ENCODE data around the gene MESP2. TPM values are rescaled to one million over a fixed set of nuclear protein-coding genes. Genes with fewer than 3 reads are reported as not detected.

The MESP2 gene
- polyA plus RNA-seq, 3 donors = 0.67 TPM; not detected in 2

DNA sequence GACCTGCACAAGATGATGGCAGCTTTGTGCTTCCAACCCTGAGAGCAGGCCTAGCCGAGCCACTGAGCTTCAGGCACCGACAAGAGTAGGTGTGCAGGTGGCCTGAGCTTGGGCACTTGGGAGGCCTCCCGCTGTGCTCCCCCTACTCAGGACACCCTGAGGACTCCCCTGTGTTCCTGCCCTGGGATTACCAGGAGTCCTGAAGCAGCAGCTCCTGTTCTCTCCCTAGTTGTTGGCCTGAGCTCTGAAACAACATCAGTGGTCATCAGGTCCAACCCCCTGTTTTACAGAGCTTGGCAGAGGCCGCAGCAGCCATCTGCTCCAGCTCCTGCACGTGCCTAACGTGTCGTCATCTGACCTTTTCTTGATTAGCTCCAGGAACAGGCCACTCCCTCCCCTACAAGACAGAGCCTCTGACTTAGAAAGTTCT lies 8.0 kb upstream of the MESP2 start:
- 80% methylated on average over 7 of the region's 7 CpGs for WGBS (ENCODE audit: insufficient coverage)
- no peaks in the 10 kb centered on the region for H3K27me3 ChIP-seq (ENCODE audit: control insufficient read depth in 2 of 2, insufficient read depth in 2 of 2, low read length in 2 of 2)
- H4K20me1 ChIP-seq (ENCODE audit: insufficient read depth, low read length) = no peaks in the 10 kb centered on the region
- no peak overlapping the region for H3K27ac Mint-ChIP-seq
- TF ChIP-seq, protein P1, sequence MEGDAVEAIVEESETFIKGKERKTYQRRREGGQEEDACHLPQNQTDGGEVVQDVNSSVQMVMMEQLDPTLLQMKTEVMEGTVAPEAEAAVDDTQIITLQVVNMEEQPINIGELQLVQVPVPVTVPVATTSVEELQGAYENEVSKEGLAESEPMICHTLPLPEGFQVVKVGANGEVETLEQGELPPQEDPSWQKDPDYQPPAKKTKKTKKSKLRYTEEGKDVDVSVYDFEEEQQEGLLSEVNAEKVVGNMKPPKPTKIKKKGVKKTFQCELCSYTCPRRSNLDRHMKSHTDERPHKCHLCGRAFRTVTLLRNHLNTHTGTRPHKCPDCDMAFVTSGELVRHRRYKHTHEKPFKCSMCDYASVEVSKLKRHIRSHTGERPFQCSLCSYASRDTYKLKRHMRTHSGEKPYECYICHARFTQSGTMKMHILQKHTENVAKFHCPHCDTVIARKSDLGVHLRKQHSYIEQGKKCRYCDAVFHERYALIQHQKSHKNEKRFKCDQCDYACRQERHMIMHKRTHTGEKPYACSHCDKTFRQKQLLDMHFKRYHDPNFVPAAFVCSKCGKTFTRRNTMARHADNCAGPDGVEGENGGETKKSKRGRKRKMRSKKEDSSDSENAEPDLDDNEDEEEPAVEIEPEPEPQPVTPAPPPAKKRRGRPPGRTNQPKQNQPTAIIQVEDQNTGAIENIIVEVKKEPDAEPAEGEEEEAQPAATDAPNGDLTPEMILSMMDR (IDR thresholded peaks at IDR 0.05) = no peak
- DNase-seq = no peak
- no peak overlapping the region for H3K4me2 ChIP-seq (replicated peaks; ENCODE audit: extremely low read depth, low read length, poor library complexity, severe bottlenecking)
- H3K27me3 Mint-ChIP-seq (ENCODE audit: low read depth in 3 of 3) = peaks cover 0 to 2% (median 0%) of the 10 kb centered on the region in 3 donors
- H3K4me3 Mint-ChIP-seq = no peak overlapping the region
- no peaks in the 10 kb centered on the region for H3K36me3 ChIP-seq (replicated peaks in 1 of 2; ENCODE audit: control insufficient read depth in 1 of 2, insufficient read depth in 2 of 2, low read length in 2 of 2)
- no peaks in the 10 kb centered on the region for H3K36me3 Mint-ChIP-seq
- H3K4me1 Mint-ChIP-seq = peaks cover 19% of the 10 kb centered on the region
- H3K4me3 ChIP-seq (replicated peaks in 1 of 3; ENCODE audit: low read depth in 2 of 3, low read length in 3 of 3) = no peak overlapping the region
- no peak overlapping the region for H3K27ac ChIP-seq (ENCODE audit: low read depth in 1 of 2, low read length in 2 of 2)
- intact Hi-C loops (cut with micrococcal nuclease) = no loop called here
- H3K4me1 ChIP-seq (ENCODE audit: control insufficient read depth in 1 of 2, insufficient read depth in 2 of 2, low read length in 2 of 2) = peaks cover 16 to 22% of the 10 kb centered on the region in 2 donors
- peak overlapping the region; percentile 3 for H2AFZ ChIP-seq (ENCODE audit: insufficient read depth, low read depth, low read length, poor library complexity, severe bottlenecking)
- H3K79me2 ChIP-seq (ENCODE audit: insufficient read depth, low read length) = no peaks in the 10 kb centered on the region
- no peaks in the 10 kb centered on the region for H3K9me3 ChIP-seq (replicated peaks in 1 of 2; ENCODE audit: control insufficient read depth in 1 of 2, insufficient read depth in 1 of 2, low read length in 2 of 2)
- H3K9ac ChIP-seq (ENCODE audit: insufficient read depth, low read length, poor library complexity, severe bottlenecking) = no peak overlapping the region
- H3K9me3 Mint-ChIP-seq = no peaks in the 10 kb centered on the region

DNA sequence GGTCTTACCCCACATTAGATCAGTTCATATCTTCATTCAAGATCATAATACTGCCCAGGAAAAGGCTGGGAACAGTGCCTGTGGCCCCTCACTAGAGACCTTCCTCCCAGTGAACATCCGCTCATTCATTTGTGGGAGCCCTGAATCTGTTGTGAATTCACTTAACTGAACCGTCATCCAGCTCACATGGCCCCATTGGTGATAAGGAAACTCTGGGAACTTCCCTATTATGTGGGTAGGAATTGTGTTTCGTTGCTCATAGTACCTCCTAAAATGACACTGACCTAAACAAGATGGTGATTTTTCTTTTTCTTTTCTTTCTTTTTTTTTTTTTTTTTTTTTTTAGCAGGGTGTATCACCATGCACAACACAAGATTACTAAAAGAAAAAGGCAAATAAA lies 6.8 kb upstream of the MESP2 start:
- H3K27ac ChIP-seq (ENCODE audit: low read depth in 1 of 2, low read length in 2 of 2) = no peak overlapping the region
- no peaks in the 10 kb centered on the region for H3K27me3 ChIP-seq (ENCODE audit: control insufficient read depth in 2 of 2, insufficient read depth in 2 of 2, low read length in 2 of 2)
- no peak overlapping the region for H3K27ac Mint-ChIP-seq
- no peaks in the 10 kb centered on the region for H3K9me3 ChIP-seq (replicated peaks in 1 of 2; ENCODE audit: control insufficient read depth in 1 of 2, insufficient read depth in 1 of 2, low read length in 2 of 2)
- H3K36me3 Mint-ChIP-seq = peaks cover 0 to 3% of the 10 kb centered on the region in 2 donors
- H3K4me3 Mint-ChIP-seq = no peak overlapping the region
- peaks cover 7 to 14% of the 10 kb centered on the region in 2 donors for H3K4me1 ChIP-seq (ENCODE audit: control insufficient read depth in 1 of 2, insufficient read depth in 2 of 2, low read length in 2 of 2)
- peaks cover 13% of the 10 kb centered on the region for H3K4me1 Mint-ChIP-seq
- no peaks in the 10 kb centered on the region for H3K36me3 ChIP-seq (replicated peaks in 1 of 2; ENCODE audit: control insufficient read depth in 1 of 2, insufficient read depth in 2 of 2, low read length in 2 of 2)
- no peaks in the 10 kb centered on the region for H3K9me3 Mint-ChIP-seq
- TF ChIP-seq, protein P1 (IDR thresholded peaks at IDR 0.05) = no peak
- no peak overlapping the region for H3K4me2 ChIP-seq (replicated peaks; ENCODE audit: extremely low read depth, low read length, poor library complexity, severe bottlenecking)
- peak in 2 of 3 donors; percentile 25 to 64 for DNase-seq
- no peak overlapping the region for H3K9ac ChIP-seq (ENCODE audit: insufficient read depth, low read length, poor library complexity, severe bottlenecking)
- H3K4me3 ChIP-seq (replicated peaks in 1 of 3; ENCODE audit: low read depth in 2 of 3, low read length in 3 of 3) = no peak overlapping the region
- no CpG with 5 or more reads among the region's 3 CpGs for WGBS (ENCODE audit: insufficient coverage)
- no peaks in the 10 kb centered on the region for H3K79me2 ChIP-seq (ENCODE audit: insufficient read depth, low read length)
- no peak overlapping the region for H2AFZ ChIP-seq (ENCODE audit: insufficient read depth, low read depth, low read length, poor library complexity, severe bottlenecking)
- intact Hi-C loops (cut with micrococcal nuclease) = no loop called here
- H4K20me1 ChIP-seq (ENCODE audit: insufficient read depth, low read length) = no peaks in the 10 kb centered on the region
- H3K27me3 Mint-ChIP-seq (ENCODE audit: low read depth in 3 of 3) = peaks cover 0 to 4% (median 2%) of the 10 kb centered on the region in 3 donors
